Posterior cingulate gyrus (tissue), 11 donors: ENCODE results near the gene CBLN1.

ENCODE experiments used
- DNase-seq, 10 donors: peaks; one replicate each; pipeline versions ENCODE4 v3.0.0 to v3.0.0-alpha.2; 2020 to 2021; ENCODE audit warnings: mixed read lengths in 3 of 10
- intact Hi-C: fragments of 100-400 bp; cut with DNase I; formaldehyde crosslinking; loops from one replicate; pipeline ENCODE4 v1.15.1; 2023

CBLN1 gene

DNA sequence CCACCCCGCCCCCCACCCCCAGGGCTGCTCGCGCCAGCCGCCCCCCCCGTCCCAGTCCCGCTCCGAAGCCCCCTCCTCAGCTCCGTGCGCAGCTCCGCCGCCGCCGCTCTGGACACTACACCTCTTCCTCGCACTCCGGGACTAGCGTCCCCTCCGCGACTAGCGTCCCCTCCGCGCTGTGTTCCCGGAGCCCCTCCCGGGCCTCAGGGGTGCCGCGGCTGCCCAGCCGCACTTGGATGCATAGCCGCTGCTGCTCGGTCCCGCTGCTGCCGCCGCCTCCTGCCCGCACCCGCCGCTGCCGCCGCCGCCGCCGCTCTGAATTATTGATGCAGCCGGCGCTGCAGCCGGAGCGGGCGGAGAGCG is at the start of gene CBLN1:
TSS of gene CBLN1 (minus strand) at position 359 of the 363 bp plus-strand sequence. CDS start 373 bp downstream, outside the sequence.
- DNase-seq: no peak
- intact Hi-C loops: no loop called here

DNA sequence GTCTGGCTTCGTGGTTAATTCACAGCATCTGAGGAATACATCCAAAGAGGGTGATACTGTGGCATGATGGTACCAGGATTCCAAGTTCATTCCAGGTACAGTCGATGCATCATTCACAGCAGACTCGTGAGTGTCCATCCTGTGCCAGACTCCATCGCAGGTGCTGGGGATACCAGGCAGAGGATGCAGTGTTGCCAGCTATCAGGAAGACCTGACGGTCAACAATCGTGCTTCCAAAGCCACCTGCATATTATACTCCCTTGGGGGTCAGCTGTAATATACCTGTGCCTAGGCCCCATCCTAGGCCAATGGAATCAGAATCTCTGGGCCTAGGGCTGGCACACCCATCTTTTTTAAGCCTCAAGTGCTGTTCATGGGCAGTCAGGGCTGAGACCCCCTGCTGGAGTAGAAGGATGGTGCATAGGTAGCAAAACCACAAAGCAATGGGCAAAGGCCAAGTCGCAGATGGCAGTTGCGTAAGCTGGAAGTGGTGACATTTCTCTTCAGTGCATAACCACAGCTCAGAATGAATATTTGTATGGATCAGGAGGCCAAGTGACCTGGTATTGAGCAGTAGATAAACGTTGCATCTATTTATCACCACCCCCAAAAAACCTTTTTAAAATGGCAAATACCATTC is 49.0 kb upstream of the CBLN1 start:
- intact Hi-C loops: no loop called here
- no peak for DNase-seq

DNA sequence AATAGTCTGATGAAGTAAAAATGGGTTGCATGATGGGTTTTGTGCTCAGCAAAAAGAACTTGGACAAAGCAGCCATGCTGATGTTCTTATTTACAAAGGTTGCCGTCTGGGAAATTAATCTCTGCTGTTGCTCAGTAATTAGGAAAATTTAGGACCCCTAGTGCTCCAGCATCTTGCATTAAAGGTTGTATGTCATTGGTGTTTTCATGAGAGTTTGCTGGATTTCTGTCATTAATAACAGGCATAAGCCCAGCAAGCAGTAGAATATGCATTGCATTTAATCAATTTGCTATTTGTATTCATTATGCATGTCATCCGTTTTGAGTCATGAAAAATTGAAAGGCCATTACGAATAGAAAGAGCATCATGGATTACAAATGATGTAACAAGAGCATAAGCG is 46.7 kb upstream of the CBLN1 start:
- no peak for DNase-seq
- intact Hi-C loops: no loop called here

DNA sequence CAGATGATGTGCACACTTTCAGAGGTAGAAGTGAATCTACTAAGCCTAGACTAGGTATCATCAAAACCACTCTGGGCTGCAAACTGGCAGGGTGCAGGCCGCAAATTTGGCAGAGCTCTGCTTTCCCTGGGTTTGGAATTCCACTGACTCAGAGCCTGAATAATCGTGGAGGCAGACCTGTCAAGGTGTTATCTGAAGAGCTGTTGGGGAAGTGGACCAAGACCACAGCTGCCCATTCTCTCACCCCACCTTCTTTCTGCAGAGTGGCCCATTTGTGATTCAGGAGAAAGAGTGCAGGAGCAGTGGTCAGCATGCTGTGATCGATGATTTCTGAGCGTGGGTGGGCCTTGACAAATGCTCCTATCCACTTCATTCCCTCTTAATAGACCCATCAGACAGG is 45.8 kb upstream of the CBLN1 start:
- intact Hi-C loops: no loop called here

DNA sequence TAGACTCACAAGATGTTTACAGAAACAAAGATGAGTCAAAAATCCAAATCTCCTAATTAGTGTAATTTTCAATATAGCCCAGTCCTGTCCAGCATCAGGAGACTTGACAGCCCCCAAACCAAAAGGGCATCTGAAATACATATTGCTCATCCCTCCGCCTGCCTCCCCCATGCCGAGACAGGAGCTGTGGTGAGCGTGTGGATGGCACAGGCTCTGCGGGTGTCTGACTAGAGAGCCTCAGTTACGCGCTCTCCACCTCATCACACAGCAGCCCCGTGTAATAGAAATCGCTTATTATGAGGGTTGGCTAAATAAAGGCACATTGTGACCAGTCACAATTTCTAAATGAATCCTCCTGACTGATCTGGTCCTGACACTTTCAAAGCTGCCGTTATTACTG is 43.1 kb upstream of the CBLN1 start:
- DNase-seq: no peak
- intact Hi-C loops: no loop called here

More for the DNA sequence above, 45.8 kb upstream of the CBLN1 start:
- no peak for DNase-seq

DNA sequence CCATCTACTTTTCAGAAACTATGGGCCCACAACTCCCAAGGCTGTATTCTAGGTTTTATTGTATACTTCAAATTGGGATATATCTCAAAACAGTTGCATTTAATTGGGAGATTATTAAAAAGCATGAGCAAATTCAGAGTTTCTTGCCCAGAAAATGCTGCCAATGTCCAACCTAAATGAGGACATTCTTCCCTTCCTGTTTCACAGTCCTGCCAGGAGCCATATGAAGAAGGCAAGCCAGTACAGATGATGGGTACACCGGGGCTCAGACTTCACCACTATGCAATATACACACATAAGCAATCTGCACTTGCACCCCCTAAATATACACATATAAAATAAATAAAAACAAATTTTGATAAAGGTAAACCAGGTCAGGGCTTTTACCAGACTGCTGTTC is 34.0 kb upstream of the CBLN1 start:
- intact Hi-C loops: no loop called here
- DNase-seq: no peak

DNA sequence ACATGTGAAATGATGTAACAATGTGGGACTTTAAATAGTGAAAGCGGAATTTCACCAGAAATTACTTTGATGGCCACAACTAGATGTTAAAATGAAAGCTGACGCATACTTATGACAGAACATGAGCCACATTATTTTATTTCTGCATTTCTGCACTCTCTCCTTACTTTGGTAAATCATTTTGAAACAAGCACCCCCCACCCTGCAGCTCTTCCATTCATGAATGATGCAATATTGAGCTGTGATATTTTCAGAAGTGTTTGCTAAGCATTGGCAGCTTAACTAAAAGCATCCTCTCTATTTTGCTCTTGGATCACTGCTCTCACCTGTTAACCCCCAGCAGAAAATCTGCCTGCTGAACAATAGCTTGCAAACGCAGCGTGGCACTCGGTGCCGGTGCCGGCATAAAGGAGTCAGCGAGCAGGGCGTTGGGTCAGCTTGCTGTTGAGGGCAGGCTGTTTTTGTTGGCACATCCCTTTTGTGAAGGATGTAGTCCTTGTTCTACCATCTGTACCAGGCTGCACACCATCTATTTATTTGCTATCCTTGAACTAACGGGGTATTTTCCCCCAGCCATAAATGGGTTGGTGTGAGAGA is 30.8 kb upstream of the CBLN1 start:
- intact Hi-C loops: no loop called here
- no peak for DNase-seq

DNA sequence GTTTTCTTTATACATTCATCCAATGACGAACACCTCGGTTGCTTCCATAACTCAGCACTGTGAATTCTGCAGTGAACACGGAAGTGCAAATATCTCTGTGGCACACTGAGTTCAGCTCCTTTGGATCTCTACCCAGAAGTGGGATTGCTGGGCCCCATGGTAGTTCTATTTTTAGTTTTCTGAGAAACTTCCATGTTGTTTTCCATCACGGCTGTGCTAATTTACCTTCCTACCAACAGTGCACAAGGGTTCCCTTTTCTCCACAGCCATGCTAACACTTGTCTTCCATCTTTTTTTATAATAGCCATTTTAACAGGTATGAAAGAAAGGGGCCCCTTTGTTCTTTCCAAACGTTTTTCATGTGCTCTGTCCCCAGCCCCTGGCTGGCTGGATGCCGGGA is 30.2 kb upstream of the CBLN1 start:
- intact Hi-C loops: no loop called here

DNA sequence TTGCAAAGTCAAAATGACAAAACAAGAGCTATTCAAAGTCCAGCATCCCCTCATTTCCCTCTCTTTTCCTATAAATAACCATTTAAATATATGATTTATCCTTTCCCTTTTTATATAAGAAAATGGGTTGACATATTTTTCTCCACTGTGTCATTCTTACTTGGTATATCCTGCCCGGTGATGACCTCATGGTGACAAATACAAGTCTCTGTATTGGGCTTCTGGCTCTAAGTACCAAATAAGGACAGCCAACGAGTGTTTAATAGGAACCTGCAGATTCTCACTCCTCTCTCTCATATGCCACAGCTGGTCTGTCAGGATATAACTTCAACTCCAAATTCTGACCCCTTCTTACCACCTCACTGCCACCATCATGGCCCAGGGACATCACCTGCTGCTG is 25.5 kb upstream of the CBLN1 start:
- intact Hi-C loops: no loop called here
- no peak for DNase-seq

More for the DNA sequence above, 30.2 kb upstream of the CBLN1 start:
- no peak for DNase-seq

DNA sequence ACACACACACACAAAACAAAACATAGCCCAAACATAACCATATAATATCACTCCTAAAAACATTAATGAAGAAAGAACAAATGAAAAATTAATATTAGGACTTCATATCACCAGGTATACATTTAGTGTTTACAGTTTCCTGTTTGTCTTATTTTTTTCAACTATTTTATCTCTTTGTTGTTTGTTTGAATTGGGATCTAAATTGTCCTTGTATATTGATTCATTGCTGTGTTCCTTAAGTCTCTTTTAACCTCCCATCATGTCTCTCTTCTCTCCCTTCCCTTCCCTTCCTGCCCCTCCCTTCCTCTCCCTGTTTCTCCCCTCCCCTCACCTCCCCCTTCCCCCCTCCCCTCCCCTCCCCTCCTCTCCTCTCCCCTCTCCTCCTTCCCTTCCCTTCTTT is 23.8 kb upstream of the CBLN1 start:
- DNase-seq: no peak
- intact Hi-C loops: no loop called here

DNA sequence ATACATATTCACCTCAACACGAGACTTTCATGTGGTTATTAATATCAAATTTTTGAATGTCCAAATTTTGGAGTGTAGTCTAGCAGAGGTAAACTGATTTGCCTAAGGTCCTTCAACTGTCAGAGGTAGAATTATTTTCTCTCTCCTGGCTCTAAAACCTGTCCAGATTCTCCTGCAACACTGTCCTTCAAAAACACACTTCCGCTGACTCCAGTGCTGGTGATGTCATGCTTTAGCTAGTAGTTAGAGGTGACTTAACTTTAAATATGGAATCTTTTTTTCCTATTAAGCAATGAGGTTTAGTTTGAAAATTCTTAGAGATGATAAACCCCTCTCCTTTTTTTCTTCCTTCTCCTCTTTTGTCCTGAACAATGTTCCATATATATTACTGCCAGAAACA is 10.8 kb upstream of the CBLN1 start:
- intact Hi-C loops: no loop called here

DNA sequence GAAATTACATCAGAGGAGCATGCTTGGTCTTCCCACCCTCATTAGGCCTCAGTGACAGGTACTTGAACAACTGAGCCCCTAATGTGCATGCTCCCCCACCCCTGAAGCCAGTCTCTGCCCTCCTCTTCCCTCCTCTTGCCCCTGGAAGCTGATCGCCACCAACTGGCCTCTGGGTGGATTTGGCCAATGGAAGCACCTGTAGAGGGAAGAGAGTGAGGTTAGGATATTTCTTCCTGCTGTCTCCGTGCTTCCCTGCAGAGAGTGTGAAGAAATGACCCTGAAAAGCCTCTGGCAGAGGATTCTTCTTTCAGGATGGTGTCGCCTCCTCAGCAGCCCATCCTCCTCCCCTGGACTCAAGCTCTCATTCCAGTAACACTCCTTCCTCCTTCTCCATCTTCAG is 5.9 kb upstream of the CBLN1 start:
- intact Hi-C loops: no loop called here
- DNase-seq: no peak

More for the DNA sequence above, 10.8 kb upstream of the CBLN1 start:
- DNase-seq: no peak

DNA sequence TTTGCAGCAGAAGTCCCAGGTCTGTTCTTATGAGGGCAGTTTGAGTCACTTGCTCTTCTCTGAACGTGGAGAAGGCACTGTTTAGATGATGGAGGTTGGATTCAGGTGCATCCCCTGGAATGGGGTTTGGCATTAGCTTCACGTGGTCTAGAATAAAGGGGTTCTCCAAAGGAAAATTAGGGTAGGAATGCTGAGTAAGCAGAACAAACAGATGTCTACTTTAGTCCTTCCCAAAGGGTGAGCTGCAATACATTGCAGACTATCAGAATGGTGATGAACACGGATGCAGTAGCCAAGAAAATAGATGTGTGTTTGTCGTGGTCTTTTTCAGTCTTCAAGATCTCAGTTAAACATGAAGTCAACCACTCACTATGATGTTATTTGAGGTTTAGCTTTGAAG is 3.3 kb upstream of the CBLN1 start:
- intact Hi-C loops: no loop called here
- DNase-seq: no peak

DNA sequence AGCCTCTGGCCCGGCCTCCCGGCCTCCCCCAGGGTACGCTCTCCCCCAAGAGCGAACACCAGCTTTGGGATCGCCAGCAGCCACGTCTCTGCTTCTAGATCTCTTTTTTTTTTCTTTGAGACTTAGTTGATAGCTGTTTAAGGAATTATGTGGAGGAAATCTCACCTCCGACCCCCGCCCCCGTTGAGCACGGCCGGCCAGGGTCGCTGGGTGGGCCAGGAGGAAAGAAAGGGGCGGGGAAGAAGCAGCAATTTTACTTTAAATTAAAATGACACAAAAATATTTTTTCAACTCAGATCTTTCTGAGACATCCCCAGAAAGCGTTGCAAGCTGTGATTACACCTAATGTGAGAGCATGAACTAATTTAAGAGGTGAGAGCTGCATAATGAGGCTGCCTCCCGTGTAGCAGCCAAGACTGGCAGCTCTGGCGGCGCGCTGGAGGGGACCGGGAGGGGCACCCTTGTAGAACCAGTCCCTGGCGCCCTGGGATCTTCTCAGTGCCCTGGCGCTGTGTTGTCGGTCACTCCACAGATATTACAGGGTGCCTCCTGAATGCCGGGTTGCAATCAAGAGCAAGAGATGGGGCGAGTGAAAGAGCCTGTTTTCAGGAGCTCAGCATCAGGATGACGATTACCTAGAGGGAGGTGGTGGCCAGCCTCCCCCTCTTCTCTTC is 1.9 kb upstream of the CBLN1 start:
- intact Hi-C loops: no loop called here
- DNase-seq: peak in 1 of 10 donors; percentile 39

DNA sequence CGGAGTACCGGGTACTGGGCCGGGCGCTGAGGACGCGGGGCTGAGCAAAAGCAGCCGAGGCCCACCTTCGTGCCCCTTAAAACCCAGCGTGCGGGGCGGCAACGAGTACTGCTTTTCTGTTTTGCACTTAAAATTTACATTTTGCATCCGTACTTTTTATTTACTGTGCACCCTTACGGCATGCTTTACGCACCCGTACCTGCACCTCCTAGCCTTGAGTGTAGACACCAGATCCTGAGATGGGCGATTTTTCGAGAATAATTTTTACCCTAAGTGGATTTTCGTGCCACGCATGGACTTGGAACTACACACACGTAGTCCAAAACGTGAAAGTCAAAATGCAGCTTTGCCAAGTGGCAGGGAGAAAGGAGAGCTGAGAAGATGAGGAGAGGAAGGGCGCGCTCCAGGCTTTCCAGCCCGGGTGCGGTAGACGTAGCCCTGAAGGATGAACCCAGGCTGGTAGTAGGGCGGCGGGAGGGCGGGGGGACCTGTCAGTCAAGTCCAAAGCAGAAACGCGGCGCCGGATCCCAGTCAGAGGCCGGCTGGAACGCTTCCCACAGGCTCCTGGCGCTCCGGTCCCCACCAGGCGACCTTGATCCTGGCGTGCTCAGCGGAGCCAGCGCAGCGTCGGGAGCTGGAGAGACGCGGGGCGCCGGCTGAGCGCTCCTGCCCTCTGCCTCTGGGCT is 1.2 kb upstream of the CBLN1 start:
- intact Hi-C loops: no loop called here
- peak in 2 of 10 donors; percentile 72 to 82 for DNase-seq

DNA sequence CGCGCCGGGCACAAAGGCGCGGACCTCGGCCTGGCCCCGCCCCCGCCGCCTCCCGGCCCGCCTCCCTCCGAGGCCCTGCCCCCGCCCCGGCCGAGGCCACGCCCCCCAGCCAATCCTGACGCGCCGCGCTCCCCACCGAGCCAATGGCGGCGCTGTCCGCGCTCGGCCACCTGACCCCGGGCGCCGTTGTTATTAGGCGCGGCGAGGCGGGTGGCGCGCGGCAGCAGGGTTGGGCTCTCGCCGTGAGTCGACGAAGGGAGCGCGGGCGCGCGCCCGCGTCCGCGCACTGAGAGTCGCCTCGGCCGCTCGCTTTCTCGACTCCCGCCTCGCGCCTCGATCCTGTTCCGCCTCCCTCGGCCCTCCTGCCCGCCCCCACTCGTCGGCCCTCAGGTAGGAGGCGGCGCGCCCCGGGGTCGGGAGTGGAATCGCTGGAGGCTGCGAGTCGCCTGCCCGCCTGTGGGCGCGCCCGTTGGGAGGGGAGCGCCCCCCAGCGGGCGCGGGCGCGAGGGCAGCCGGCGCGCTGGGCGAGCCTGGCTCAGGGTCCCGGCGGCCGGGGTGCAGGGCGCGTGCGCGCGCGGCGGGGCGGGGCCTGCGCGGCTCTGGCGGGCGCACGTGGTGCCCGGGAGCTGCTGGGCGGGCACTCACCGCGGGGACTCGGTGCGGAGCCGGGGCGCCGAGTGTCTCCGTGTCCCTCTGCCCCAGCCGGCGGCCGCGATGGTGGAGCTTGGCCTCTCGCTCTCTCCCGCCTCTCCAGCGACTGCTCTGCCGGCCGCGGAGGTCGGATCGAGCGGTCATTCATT is 405 bp upstream of the CBLN1 start:
- DNase-seq: peak; percentile 80 to 99 (median 88)
- intact Hi-C loops: no loop called here

DNA sequence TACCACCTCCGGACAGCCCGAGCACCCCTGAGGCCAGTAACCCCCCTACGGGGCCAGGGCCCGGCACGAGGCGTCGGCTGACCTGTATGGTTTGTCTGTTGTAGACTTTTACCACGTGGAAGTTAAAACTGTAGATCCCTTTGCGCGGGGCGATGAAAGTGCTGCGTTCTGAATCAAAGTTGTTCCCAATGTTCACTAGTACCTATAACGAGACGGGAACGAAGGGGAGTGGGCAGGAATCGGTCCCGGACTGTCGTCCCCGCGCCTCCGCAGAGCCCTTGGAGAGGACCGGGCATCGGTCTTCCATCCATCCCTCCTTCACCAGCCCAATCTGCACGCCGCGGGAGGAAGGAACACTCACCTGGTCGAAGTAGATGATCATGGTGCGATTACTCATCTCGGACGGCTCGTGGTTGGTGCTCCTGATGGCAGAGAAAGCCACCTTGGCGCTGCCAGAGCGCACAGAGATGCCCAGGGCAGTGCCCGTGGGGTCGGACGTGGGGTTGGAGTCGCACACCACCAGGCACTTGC is 732 bp downstream of the CBLN1 start:
- intact Hi-C loops: no loop called here
- peak in 2 of 10 donors; percentile 70 to 75 for DNase-seq

DNA sequence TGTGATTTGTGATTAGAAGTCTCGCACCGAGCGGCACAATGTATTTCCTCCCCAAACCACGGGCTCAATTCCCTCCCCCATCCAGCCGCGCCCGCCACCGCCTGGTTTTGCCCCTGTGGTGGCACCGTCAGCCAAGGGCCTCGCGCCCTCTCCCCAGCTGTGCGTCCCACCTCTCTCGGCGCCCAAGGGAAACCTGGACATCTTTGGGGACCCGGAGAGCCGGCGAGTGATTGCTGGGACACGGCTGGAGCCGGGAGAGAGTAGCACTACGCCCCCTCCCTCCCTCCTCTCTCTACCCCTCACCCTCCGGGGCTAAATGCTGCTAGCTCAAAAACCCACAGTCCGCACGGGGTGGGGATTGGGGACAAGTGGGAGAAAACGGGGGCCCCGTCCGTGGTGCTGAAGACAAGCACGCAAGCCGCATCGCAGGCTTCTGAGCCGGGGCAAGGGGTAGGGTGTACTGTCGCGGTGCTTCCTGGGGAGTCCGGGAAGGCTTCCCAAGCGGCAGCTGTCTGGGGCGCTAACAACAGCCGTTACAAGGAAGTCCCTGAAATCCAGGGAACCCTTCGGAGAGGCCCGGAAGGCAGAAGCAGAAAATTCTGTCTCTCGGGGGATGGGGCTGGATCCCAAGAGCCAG is 1.4 kb downstream of the CBLN1 start:
- intact Hi-C loops: no loop called here
- peak in 3 of 10 donors; percentile 37 to 76 (median 76) for DNase-seq

DNA sequence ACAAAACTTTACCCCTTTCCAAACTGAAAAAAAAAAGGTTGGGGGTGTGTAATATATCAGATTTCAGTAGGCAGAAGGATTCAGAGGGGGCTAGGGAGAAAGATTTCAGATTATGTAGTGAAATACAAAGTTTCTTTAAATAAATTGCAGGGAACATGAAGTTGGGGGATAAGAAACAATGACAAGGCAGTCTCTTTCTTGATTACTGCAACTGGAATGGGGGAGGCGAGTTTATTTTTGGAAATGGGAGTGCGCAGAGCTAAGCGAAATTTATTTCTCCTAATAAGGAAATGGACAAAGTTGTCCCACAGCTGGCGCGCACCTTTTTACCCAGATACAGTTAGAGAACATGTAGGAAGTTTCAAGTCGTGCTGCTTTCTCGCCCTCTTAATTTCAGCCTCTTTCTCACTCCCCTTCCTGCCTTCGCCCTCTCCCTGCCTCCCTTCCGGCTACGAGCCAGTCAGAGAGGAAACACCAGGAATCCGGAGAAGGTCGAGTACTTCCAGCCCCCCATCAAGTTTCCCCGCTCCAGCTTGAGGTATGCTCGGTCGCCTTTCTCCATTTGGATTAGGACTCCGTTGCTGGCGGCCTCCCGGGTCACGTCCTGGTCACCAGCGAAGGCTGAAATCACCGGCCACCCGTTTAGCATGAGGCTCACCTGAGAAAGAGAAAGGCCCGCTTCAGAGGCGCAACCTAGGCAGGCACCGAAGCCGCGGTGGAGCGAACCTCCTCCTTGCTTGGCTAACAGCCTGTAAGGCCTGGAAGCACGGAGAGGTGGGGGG is 2.5 kb downstream of the CBLN1 start:
- intact Hi-C loops: no loop called here
- DNase-seq: peak in 2 of 10 donors; percentile 59 to 65
